GM18909 (cell line): Measurements from ENCODE around the gene CAB39.

Experiments used
- ATAC-seq: cut with Tn5 transposase; IDR thresholded peaks from one replicate; pipeline ENCODE4 v1.9.1; 2021; ENCODE audit warnings: mild to moderate bottlenecking; ENCODE audit not compliant: unreplicated experiment, poor library complexity

The CAB39 gene

DNA sequence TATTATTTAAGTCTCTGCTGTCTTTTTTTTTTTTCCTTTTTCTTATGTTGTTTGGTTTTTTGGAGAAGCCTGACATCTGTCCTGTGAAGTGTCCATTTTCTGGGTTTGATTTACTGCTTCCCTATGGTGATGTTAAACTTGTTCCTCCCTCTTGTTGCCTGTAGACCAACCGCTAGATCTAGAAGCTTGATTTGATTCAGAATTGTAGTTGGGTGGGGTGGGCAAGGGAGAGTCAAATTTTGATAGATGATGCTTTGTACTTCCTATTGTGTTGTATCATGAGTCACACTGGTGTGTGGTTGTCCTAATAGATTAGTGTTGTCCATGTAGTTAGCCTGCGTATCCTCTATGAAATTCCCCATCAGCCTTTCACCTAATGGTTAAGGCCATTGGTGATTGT is 35.4 kb downstream of the CAB39 start:
- ATAC-seq, result no peak

DNA sequence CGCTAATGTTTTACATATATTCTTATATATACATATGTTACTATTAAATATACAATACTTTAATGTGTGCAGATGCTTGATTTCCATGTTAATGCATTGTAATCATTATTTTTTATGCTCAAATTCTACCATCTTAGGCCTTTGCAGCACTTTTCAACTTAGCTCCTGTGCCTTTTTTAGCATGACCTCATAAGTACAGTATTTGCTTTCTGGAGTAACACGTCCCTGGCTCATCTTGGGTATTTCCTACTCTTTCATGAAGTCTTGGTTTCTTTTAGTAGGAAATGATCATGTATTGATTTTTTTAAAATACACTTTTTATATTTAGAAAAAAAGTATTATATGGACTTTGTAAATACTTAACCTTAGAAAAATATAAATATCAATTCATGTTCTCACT is 36.5 kb downstream of the CAB39 start:
- no peak for ATAC-seq

GRCh38 chr2:230751062-230751461 is 38.4 kb downstream of the CAB39 start:
- no peak for ATAC-seq

DNA sequence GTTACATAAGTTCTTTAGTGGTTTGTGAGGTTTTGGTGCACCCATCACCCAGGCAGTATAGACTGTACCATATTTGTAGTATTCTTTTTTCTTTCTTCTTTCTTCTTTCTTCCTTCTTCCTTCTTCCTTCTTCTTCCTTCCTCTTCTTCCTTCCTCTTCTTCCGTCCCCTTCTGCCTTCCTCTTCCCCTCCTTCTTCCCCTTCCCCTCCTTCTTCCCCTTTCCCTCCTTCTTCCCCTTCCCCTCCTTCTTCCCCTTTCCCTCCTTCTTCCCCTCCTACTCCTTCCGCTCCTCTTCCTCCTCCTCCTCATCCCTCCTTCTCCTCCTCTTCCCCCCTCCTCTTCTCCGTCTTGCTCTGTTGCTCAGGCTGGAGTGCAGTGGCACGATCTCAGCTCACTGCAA is 41.6 kb downstream of the CAB39 start:
- ATAC-seq, result no peak

GRCh38 chr2:230757476-230757875 is 44.8 kb downstream of the CAB39 start:
- no peak for ATAC-seq

DNA sequence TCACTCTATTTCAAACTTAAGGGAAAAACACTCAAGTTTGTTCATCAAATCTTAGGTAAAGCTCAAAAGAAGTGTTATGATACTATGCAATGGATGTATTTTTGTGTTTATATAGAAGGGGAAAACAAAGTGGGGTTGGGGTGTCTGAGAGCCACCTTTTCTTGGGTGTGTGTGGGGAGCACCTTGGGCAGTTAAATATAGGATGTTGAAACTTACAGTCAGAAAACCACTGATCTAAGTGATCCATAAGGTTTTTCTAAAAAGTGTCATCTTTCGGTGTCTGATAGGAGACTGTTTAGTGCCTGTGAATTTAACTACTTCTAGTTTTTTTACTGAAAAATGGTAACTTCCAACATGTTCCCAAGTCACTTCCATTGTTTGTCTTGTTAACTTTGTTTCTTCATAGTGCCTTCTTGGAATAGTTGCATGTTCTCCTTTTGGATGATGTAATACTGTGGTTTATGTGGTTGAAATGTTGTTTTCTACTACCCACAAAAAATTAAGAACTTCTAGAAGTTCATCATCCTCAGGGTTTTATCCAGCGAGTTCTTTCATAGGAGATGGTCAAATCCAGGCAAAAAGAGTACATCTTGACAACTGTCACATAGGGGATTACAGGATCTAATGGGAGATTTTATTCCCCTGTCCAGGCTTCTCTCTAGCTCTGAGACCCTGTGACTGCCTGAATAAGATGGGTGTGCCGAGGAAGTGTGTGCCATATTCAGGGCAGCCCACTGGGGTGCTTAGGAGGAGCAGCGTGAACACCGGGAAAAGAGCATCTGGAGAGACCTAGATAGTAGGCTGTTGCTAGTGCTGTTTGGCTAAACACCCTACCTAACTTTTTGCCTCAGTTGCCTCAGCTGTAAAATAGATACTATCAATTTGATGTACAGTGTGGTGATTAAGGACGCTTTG is 46.2 kb downstream of the CAB39 start:
- ATAC-seq, result no peak

GRCh38 chr2:230759481-230760167 is 47.0 kb downstream of the CAB39 start:
- no peak for ATAC-seq

- ATAC-seq, result no peak
Observed at GRCh38 chr2:230761704-230762103, 49.1 kb downstream of the CAB39 start.

DNA sequence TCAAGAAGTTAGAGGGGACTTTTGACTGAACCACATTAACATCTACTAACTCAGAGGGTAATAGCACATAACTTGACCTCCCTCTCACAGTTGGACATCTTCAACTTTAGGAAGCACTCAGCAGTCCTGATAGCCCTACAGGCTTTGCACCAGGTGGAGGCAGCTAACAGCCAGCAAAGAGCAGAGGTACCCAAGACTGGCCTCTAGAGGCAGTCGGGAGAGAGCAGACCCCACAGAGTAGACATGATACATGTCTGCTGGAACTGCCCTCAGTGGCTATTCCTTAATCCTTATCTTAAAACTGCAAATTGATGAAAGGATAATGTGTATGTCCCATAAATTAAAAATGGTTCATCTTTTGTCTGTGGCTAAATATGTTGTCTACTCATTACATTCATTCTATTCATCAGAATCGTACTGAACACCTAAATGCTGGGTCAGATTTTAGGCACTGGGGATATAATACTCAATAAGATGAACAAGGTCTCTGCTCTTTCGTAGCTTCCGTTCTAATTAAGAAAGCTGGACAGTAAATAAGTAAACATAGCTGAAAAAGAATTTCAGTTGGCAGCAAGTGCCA is 49.8 kb downstream of the CAB39 start:
- peak; percentile 86 for ATAC-seq

- no peak for ATAC-seq
Observed at GRCh38 chr2:230764346-230764745, 51.7 kb downstream of the CAB39 start.

DNA sequence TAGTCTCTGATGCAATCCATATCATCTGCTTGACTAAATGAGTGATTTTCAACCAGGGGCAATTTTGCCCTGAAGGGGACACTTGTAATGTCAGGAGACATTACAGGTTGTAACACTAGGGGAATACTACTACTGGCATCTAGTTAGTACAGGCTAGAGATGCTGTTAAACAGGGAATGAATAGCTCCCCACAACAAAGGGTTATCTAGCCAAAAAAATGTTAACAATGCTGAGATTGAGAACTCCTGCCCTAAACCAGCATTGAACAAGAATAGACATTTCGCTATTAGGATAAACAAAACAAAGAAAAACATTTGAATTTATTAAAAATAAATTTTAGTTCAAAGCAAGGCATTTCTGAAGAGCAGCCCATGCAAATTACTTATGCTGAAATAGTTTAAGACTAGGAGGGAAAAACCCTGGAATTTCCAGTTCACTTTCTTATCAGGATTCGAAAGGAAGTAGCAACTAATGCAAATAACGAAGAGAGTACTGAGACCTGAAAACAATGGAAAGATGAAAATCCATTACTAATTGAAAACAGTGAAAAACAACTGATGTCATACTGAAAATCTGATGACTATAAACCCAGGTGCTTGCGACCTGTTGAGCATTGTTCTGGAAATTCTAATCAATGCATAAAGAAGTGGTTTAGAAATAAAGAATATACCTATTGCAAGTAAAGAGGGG is 53.1 kb downstream of the CAB39 start:
- ATAC-seq, result no peak

DNA sequence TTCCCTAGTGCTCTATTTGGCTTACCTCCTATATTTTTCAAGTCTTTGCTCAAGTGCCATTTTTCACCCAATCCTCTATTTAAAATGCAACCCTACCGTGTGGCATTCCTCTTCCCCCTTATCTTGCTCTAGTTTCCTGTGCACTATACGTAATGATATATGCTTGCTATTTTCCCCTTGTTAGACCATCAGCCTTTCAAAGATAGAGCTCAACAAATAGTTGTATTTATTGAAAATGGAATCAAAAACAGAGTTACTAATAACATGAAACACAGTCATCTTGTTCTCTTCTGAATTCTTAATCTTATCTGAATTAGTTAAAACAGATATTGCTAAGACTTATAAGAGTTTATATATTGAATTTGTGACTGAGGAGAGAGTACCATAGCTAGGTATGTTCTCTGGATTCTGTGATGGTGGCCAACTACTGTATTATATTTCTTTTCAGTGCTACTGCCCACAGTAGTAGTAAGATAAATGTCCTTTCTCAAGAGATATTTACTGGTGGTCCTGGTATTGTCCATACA is 55.3 kb downstream of the CAB39 start:
- ATAC-seq, result no peak

- no peak for ATAC-seq
Observed at GRCh38 chr2:230770804-230771203, 58.2 kb downstream of the CAB39 start.

DNA sequence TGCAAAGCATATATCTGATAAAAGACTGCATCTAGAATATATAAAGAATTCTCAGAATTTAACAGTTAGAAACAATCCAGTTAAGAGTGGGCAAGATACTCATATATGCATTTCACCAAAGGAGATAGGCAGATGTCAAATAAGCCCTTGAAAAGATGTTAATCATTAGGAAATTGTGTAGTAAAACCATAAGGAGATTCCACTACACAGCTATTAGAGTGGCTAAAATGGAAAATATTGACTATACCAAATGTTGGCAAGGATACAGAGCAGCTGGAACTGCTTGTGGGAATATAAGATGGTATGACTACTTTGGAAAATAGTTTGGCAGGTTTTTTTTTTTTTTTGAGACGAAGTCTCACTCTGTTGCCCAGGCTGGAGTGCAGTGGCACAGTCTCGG is 59.5 kb downstream of the CAB39 start:
- no peak for ATAC-seq

DNA sequence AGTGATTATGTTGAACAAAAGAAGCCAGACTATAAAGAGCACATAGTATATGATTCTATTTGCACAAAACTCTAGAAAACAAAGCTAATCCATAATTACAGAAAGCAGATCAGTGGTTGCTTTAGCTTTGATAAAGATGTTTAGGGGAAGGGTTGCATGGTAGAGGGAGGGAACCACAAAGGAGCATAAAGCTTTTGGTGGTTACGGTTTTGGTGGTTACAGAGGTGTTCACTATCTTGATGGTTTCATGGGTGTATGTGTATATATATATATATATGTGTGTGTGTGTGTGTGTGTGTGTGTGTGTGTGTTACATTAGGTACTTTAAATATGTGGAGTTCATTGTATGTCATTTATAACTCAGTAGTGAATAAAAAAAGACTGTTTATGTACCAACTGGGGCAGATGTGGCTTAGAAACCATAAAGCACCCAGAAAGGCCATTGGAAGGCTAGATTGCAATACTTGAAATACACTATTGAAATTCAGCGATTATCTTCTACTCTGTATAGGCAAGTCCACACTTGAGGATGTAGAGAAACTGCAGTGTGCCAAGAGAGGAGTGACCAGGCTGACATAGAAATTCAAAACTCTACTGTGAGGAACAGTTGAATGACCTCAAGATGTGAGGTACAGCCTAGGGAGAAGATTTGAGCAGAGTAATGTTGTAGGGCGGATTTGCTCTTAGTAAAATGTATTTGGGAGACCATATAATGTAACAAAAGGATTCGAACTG is 60.6 kb downstream of the CAB39 start:
- ATAC-seq, result no peak

GRCh38 chr2:230774348-230774951 is 61.8 kb downstream of the CAB39 start:
- no peak for ATAC-seq

DNA sequence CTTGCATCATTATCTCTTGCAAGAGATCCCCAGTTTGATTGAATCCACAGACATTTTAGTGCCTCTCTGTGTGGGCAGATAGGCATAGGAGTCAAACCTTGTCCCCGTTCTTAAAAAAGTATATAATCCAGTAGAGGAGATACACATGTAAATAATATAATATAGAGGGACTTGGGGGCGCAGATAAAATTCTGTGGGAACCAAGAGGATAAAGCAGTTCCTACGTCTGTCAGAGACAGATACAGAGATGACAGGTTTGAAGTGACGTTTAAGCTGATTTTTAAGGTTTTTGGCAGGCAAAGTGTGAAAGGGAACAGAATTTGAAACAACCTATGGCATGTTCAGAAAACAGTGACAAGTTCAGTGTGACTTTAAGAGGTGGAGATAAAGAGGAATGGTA is 63.1 kb downstream of the CAB39 start:
- ATAC-seq, result no peak

DNA sequence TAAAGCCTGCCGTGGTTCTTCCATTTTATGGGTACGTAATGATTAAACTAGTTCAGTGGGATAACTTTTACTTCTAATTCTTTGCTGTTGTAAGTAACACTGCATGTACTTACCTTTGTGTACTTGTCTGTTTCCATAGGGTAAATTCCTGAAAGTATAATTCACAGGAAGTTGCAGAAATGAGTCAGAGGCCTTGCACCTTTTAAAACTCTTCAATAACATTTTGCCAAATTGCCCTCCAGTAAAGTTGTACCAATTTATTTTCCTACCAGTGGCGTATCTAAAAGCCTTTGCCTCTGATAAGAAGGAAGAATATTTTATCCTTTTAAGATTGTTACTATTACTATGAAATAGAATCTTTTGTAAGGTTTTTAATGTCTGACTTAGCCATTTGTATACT is 65.1 kb downstream of the CAB39 start:
- ATAC-seq, result no peak

DNA sequence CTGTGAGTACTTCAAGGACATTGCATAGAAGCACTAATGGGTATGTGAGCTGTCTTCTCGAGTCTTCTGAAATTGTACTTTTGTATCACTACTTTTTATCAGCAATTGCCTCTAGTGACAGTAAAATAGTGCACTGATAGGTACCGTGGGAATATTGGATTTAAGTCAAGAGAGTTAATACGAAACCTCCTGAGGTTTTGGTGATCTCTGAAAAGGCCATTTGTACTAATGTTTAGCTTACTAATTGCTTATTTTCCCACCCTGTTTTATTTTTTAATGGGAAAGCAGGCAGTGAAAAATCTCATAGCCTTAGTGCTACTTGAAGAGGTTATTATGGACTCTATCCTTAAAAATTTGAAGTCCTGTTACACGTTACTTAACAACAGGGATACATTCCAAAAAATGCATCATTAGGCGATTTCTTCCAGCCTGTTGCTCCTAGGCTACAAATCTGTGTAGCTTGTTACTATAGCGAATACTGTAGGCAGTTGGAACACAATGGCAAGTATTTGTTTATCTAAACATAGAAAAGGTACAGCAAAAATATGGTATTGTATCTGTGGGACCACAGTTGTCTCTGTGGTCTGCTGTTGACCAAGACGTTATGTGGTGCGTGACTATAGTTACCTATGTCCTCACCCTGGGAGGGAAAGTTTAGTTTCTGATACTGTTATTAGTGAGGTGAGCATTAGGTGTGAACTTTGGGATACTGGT is 65.9 kb downstream of the CAB39 start:
- peak; percentile 69 for ATAC-seq
